Osteoblast (primary cell): ENCODE data around the gene IPPK. TPM values are rescaled to one million over a fixed set of nuclear protein-coding genes. Genes with fewer than 3 reads are reported as not detected.

Source experiments
- DNase-seq: peaks from one replicate; pipeline ENCODE4 v3.0.0; 2011; ENCODE audit warnings: low spot score, mixed read lengths; ENCODE audit not compliant: insufficient read length; ENCODE audit errors: missing footprints
- H2AFZ ChIP-seq: 2 replicates; pipeline ENCODE4 v1.6.0; 2011; ENCODE audit warnings: mild to moderate bottlenecking, low read length
- H3K27ac ChIP-seq: 2 replicates; pipeline ENCODE4 v1.5.1; 2011; ENCODE audit warnings: mild to moderate bottlenecking, low read depth, low read length, moderate library complexity
- H3K27me3 ChIP-seq: 2 replicates; pipeline ENCODE4 v1.6.0; 2012; ENCODE audit warnings: mild to moderate bottlenecking, control low read depth, inconsistent platforms, low read length, moderate library complexity; ENCODE audit not compliant: insufficient read depth
- H3K36me3 ChIP-seq: 2 replicates; pipeline ENCODE4 v1.5.1; 2011; ENCODE audit warnings: mild to moderate bottlenecking, low read length, control low read depth, moderate library complexity; ENCODE audit not compliant: insufficient read depth
- H3K4me1 ChIP-seq: 2 replicates; pipeline ENCODE4 v1.5.1; 2011; ENCODE audit warnings: mild to moderate bottlenecking, low read length, control low read depth, moderate library complexity; ENCODE audit not compliant: insufficient read depth
- H3K4me2 ChIP-seq: 2 replicates; pipeline ENCODE4 v1.6.0; 2011; ENCODE audit warnings: mild to moderate bottlenecking, low read length; ENCODE audit not compliant: insufficient read depth
- H3K4me3 ChIP-seq: fragments of 200-600 bp; sonication (generic); 3 replicates; pipeline ENCODE4 v1.5.1; 2012; ENCODE audit warnings: mild to moderate bottlenecking, low read length, inconsistent platforms; ENCODE audit not compliant: insufficient read depth
- H3K79me2 ChIP-seq: 2 replicates; pipeline ENCODE4 v1.6.0; 2012; ENCODE audit warnings: mild to moderate bottlenecking, low read length, control low read depth, inconsistent platforms; ENCODE audit not compliant: insufficient read depth
- H3K9me3 ChIP-seq: 2 replicates; pipeline ENCODE4 v1.5.1; 2011; ENCODE audit warnings: low read depth, low read length, control low read depth
- H4K20me1 ChIP-seq: 2 replicates; pipeline ENCODE4 v1.6.0; 2012; ENCODE audit warnings: mild to moderate bottlenecking, low read length, control low read depth; ENCODE audit not compliant: insufficient read depth
- CTCF ChIP-seq: IDR thresholded peaks from 2 replicates; pipeline ENCODE4 v1.5.1; 2011; ENCODE audit warnings: mild to moderate bottlenecking, low read depth, low read length, moderate library complexity; ENCODE audit errors: extremely low read depth
- total RNA-seq: library from RNA; depleted of rRNA; stranded (reverse); fragments of >200 nt; gene quantifications from 2 replicates; pipeline ENCODE4 v1.2.3, GENCODE V29; 2012

The IPPK gene
- total RNA-seq, 1 donor: 9.4 TPM

GRCh38 chr9:92680166-92681119 is 10.5 kb upstream of the IPPK start:
- H3K79me2 ChIP-seq: no peaks in the 10 kb centered on the region
- H2AFZ ChIP-seq: peak overlapping the region; percentile 34
- H3K9me3 ChIP-seq: no peaks in the 10 kb centered on the region
- no peak overlapping the region for H3K27ac ChIP-seq
- no peaks in the 10 kb centered on the region for H4K20me1 ChIP-seq
- no peaks in the 10 kb centered on the region for H3K27me3 ChIP-seq
- H3K4me3 ChIP-seq: no peak overlapping the region
- H3K4me1 ChIP-seq: peaks cover 12% of the 10 kb centered on the region
- peak; percentile 62 for DNase-seq
- H3K4me2 ChIP-seq: peak overlapping the region; percentile 33
- no peaks in the 10 kb centered on the region for H3K36me3 ChIP-seq
- no peak for TF ChIP-seq CTCF

GRCh38 chr9:92679413-92680165 is 9.7 kb upstream of the IPPK start:
- H3K9me3 ChIP-seq: no peaks in the 10 kb centered on the region
- no peaks in the 10 kb centered on the region for H3K27me3 ChIP-seq
- DNase-seq: no peak
- H3K27ac ChIP-seq: no peak overlapping the region
- no peaks in the 10 kb centered on the region for H4K20me1 ChIP-seq
- H3K4me2 ChIP-seq: no peak overlapping the region
- H3K4me1 ChIP-seq: peaks cover 12% of the 10 kb centered on the region
- H3K79me2 ChIP-seq: no peaks in the 10 kb centered on the region
- H3K4me3 ChIP-seq: no peak overlapping the region
- H3K36me3 ChIP-seq: no peaks in the 10 kb centered on the region
- TF ChIP-seq CTCF: no peak
- peak overlapping the region; percentile 29 for H2AFZ ChIP-seq

GRCh38 chr9:92671323-92671722 is 1.4 kb upstream of the IPPK start:
- Histone ChIP-seq H3K36me3 (peaks cover 7% of the 10 kb centered on the region), H3K4me2 (peak overlapping the region; percentile 93), H3K27me3 (no peaks in the 10 kb centered on the region), H3K79me2 (peaks cover 39% of the 10 kb centered on the region), H2AFZ (no peak overlapping the region), H3K27ac (peak overlapping the region; percentile 96), H3K9me3 (no peaks in the 10 kb centered on the region), H4K20me1 (peaks cover 20% of the 10 kb centered on the region), H3K4me1 (peaks cover 15% of the 10 kb centered on the region), H3K4me3 (peak overlapping the region; percentile 88)
- no peak for TF ChIP-seq CTCF
- peak; percentile 91 for DNase-seq

GRCh38 chr9:92669527-92669889 is 423 bp downstream of the IPPK start:
- H3K36me3 ChIP-seq: peaks cover 10% of the 10 kb centered on the region
- H2AFZ ChIP-seq: peak overlapping the region; percentile 78
- H3K4me1 ChIP-seq: peaks cover 15% of the 10 kb centered on the region
- H3K27ac ChIP-seq: peak overlapping the region; percentile 96
- no peak for TF ChIP-seq CTCF
- H3K27me3 ChIP-seq: no peaks in the 10 kb centered on the region
- peaks cover 34% of the 10 kb centered on the region for H4K20me1 ChIP-seq
- peak overlapping the region; percentile 91 for H3K4me2 ChIP-seq
- no peaks in the 10 kb centered on the region for H3K9me3 ChIP-seq
- H3K79me2 ChIP-seq: peaks cover 57% of the 10 kb centered on the region
- DNase-seq: peak; percentile 89
- H3K4me3 ChIP-seq: peak overlapping the region; percentile 88
